ENCODE results near the gene HEMK1.

The HEMK1 gene

GRCh38 chr3:50615190-50615589 lies 45.9 kb downstream of the HEMK1 start:
- H3K36me3 ChIP-seq (ENCODE audit: insufficient read depth, low read length): no peaks in the 10 kb centered on the region

GRCh38 chr3:50616003-50616769 lies 46.9 kb downstream of the HEMK1 start:
- TF ChIP-seq CTCF (conservative IDR thresholded peaks at IDR 0.05; ENCODE audit: low read length) (peak; percentile 99), EZH2phosphoT487 (IDR thresholded peaks at IDR 0.05; ENCODE audit: borderline replicate concordance) (no peak)
- no peaks in the 10 kb centered on the region for H3K9me3 ChIP-seq (ENCODE audit: insufficient read depth, low read depth, low read length)
- H3K27me3 ChIP-seq (ENCODE audit: insufficient read depth, low read length, poor library complexity, severe bottlenecking): peaks cover 7% of the 10 kb centered on the region
- H4K20me1 ChIP-seq (ENCODE audit: insufficient read depth, low read length, poor library complexity, severe bottlenecking): no peaks in the 10 kb centered on the region
- H3F3A ChIP-seq (ENCODE audit: low read depth): peaks cover 6% of the 10 kb centered on the region; the same call in 1 of the 2 replicates
- H3K4me2 ChIP-seq (ENCODE audit: low read depth, low read length, poor library complexity, severe bottlenecking): peak overlapping the region; percentile 97
- H3K36me3 ChIP-seq (ENCODE audit: insufficient read depth, low read length): no peaks in the 10 kb centered on the region
- no peaks in the 10 kb centered on the region for H3K9me2 ChIP-seq (replicated peaks; ENCODE audit: low read depth, low read length)
- peaks cover 40% of the 10 kb centered on the region for H3K4me1 ChIP-seq (ENCODE audit: insufficient read depth, low read length, poor library complexity, severe bottlenecking)
- H2AFZ ChIP-seq (ENCODE audit: low read length): peak overlapping the region; percentile 83
- peak overlapping the region; percentile 74 for H3K4me3 ChIP-seq (ENCODE audit: low read length, poor library complexity, severe bottlenecking)
- H3K9ac ChIP-seq (ENCODE audit: low read depth, low read length, poor library complexity, severe bottlenecking): peak overlapping the region; percentile 51
- H3K79me2 ChIP-seq (ENCODE audit: insufficient read depth, low read length): peaks cover 39% of the 10 kb centered on the region

More at GRCh38 chr3:50615190-50615589, 45.9 kb downstream of the HEMK1 start:
- Histone ChIP-seq H2AFZ (ENCODE audit: low read length) (no peak overlapping the region), H3K79me2 (ENCODE audit: insufficient read depth, low read length) (peaks cover 31% of the 10 kb centered on the region), H3K4me3 (ENCODE audit: low read length, poor library complexity, severe bottlenecking) (no peak overlapping the region), H3K27me3 (ENCODE audit: insufficient read depth, low read length, poor library complexity, severe bottlenecking) (peaks cover 7% of the 10 kb centered on the region), H3F3A (ENCODE audit: low read depth) (peaks cover 5% of the 10 kb centered on the region; the same call in 1 of the 2 replicates), H3K9me2 (replicated peaks; ENCODE audit: low read depth, low read length) (no peaks in the 10 kb centered on the region), H3K4me1 (ENCODE audit: insufficient read depth, low read length, poor library complexity, severe bottlenecking) (peaks cover 39% of the 10 kb centered on the region), H3K9ac (ENCODE audit: low read depth, low read length, poor library complexity, severe bottlenecking) (no peak overlapping the region), H4K20me1 (ENCODE audit: insufficient read depth, low read length, poor library complexity, severe bottlenecking) (no peaks in the 10 kb centered on the region), H3K4me2 (ENCODE audit: low read depth, low read length, poor library complexity, severe bottlenecking) (no peak overlapping the region), H3K9me3 (ENCODE audit: insufficient read depth, low read depth, low read length) (no peaks in the 10 kb centered on the region)
- TF ChIP-seq EZH2phosphoT487 (IDR thresholded peaks at IDR 0.05; ENCODE audit: borderline replicate concordance): no peak
- TF ChIP-seq CTCF (conservative IDR thresholded peaks at IDR 0.05; ENCODE audit: low read length): no peak

- TF ChIP-seq EZH2phosphoT487 (IDR thresholded peaks at IDR 0.05; ENCODE audit: borderline replicate concordance) (no peak), CTCF (conservative IDR thresholded peaks at IDR 0.05; ENCODE audit: low read length) (no peak)
- Histone ChIP-seq H3F3A (ENCODE audit: low read depth) (peaks cover 6% of the 10 kb centered on the region; the same call in 1 of the 2 replicates), H4K20me1 (ENCODE audit: insufficient read depth, low read length, poor library complexity, severe bottlenecking) (no peaks in the 10 kb centered on the region), H3K9me2 (replicated peaks; ENCODE audit: low read depth, low read length) (no peaks in the 10 kb centered on the region), H3K79me2 (ENCODE audit: insufficient read depth, low read length) (peaks cover 45% of the 10 kb centered on the region), H2AFZ (ENCODE audit: low read length) (peak overlapping the region; percentile 83), H3K4me1 (ENCODE audit: insufficient read depth, low read length, poor library complexity, severe bottlenecking) (peaks cover 39% of the 10 kb centered on the region), H3K9me3 (ENCODE audit: insufficient read depth, low read depth, low read length) (no peaks in the 10 kb centered on the region), H3K36me3 (ENCODE audit: insufficient read depth, low read length) (no peaks in the 10 kb centered on the region), H3K4me2 (ENCODE audit: low read depth, low read length, poor library complexity, severe bottlenecking) (peak overlapping the region; percentile 97), H3K27me3 (ENCODE audit: insufficient read depth, low read length, poor library complexity, severe bottlenecking) (peaks cover 7% of the 10 kb centered on the region), H3K4me3 (ENCODE audit: low read length, poor library complexity, severe bottlenecking) (peak overlapping the region; percentile 74), H3K9ac (ENCODE audit: low read depth, low read length, poor library complexity, severe bottlenecking) (peak overlapping the region; percentile 51)
Observed at GRCh38 chr3:50616770-50617095, 47.4 kb downstream of the HEMK1 start.

Measured in Loucy (cell line).